SIG-M5 (cell line): ENCODE measurements around the gene ADARB1.
"Not testable (repeated sequence)": the region's sequence is repeated elsewhere in the genome, so short reads cannot be mapped to it uniquely, and the experiment has no call there.

Experiments used
- DNase-seq: peaks from one replicate; lab custom pipeline; 2025; lab: John Stamatoyannopoulos, UW

ADARB1 gene

DNA sequence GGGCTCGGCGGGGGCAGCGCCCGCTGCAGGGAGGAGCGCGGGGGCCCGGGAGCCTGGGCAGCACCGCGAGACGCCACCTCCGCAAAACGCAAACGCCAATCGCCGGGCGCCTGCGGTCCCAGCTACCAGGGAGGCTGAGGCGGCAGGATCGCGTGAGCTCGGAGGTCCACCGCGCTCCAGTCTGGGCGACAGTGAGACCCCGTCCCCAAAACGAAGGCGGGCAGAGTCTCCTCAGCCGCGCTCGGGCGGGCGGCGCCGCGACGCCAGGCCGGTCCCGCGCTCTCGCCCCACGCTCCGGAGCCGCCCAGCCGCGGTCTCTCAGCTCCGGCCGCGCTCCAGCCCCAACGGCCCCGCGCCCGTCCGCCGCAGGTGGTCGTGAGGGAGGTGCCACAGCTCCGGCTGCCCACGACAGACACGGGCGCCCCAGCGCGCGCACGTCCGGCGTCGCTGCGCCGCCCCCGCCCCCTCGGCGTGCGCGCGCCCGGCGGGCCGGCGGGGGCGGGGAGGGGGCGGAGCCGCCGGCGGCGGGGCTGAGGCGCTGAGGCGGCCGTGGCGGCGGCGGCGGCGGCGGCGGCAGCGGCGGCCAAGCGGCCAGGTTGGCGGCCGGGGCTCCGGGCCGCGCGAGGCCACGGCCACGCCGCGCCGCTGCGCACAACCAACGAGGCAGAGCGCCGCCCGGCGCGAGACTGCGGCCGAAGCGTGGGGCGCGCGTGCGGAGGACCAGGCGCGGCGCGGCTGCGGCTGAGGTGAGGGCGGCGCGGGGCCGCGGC, at the start of gene ADARB1:
TSS of gene ADARB1 (plus strand) at position 533 of the 770 bp plus-strand sequence. CDS start 97,077 bp downstream, outside the sequence.
- DNase-seq = no peak

- no peak for DNase-seq
These were observed 48.2 kb upstream of the ADARB1 start for GRCh38 chr21:45026066-45026745.

GRCh38 chr21:45026826-45027225, 47.6 kb upstream of the ADARB1 start:
- DNase-seq = no peak

DNA sequence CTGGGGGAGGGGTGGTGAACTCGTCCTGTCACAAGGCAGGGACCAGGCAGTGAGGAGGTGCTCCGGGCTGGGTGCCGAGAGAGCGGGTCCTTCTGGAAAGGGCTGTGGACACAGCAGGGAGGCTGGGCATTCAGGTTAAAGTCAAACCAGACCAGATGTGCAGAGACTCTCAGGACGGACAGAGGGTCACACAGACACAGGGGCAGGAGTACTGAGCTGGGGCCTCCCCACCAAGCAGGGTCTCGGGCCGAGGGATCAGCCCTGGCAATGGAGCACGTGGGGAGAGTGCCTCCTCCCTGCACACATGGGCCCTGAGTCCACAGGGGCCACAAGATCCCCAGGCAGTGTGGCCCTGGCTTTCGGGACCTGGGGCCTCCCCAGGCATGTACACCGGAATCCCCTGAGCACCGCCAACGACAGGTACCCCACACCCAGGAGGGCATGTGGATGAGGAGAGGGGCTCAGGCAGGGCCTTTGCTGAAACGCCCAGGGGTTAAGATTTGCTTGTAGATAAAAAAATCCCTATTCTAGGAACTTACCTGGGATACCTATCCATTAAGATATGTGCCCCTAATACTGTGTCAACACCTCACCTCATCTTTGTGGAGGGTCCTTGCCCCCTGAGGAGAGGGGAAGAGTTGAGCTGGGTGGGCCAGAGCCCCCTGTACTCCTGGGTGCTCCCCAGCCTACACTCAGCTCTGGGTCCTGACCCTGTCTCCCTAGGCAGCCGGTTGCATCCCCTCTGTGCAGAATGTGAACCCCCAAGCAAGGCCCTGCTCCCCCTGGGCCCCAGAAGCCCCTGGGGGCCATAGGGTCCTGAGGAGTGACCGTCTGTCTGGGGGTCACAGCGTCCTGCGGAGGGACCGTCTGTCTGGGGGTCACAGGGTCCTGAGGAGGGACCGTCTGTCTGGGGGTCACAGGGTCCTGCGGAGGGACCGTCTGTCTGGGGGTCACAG, 46.9 kb upstream of the ADARB1 start:
- DNase-seq = no peak

- not testable (repeated sequence) for DNase-seq
These were observed 45.7 kb upstream of the ADARB1 start for GRCh38 chr21:45028645-45029044.

GRCh38 chr21:45029298-45029947, 45.0 kb upstream of the ADARB1 start:
- DNase-seq = no peak

GRCh38 chr21:45029948-45030681, 44.3 kb upstream of the ADARB1 start:
- DNase-seq = no peak

DNA sequence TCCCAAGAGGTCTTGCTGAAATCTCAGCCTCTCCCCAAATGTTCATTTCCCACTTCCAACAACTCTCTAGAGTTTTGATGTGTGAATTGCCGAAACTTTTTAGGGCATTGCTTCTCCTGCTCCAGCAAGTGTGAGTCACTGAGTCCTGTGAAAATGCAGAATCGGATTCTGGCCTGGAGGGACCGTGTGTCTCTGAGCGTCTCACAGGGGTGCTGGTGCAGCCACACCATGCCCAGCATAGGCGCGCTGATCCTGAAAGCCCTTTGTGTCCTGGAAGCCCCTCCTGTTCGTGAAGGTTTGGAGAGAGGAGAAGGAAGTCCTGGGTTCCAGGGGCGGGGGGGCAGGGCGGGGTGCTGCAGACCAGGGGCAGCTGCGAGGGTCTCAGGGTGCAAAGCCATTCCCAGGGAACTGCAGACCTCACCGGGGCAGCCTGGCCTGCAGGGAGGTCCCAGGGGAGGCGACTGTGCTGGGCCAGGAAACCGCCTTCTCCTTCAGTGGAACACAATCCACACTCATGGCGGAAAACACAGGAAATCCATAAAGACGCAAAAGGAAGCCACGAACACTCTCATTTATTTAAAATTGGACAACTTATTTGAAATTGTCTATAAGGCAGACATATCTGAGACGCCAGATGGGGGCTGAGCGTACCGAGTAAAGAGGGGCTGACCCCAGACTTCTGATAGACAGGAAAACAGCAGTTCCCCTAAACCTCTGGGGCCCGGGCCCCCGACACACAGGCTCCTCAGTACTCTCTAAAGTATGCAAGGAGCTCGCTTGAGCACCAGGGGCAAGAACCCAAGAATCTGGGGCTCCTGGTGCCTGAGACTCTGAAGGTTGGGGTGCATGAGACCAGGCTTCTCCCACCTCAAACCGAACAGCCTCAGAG, 43.5 kb upstream of the ADARB1 start:
- DNase-seq = no peak

- no peak for DNase-seq
These were observed 42.7 kb upstream of the ADARB1 start for GRCh38 chr21:45031571-45032191.

GRCh38 chr21:45032332-45032731, 42.0 kb upstream of the ADARB1 start:
- no peak for DNase-seq

DNA sequence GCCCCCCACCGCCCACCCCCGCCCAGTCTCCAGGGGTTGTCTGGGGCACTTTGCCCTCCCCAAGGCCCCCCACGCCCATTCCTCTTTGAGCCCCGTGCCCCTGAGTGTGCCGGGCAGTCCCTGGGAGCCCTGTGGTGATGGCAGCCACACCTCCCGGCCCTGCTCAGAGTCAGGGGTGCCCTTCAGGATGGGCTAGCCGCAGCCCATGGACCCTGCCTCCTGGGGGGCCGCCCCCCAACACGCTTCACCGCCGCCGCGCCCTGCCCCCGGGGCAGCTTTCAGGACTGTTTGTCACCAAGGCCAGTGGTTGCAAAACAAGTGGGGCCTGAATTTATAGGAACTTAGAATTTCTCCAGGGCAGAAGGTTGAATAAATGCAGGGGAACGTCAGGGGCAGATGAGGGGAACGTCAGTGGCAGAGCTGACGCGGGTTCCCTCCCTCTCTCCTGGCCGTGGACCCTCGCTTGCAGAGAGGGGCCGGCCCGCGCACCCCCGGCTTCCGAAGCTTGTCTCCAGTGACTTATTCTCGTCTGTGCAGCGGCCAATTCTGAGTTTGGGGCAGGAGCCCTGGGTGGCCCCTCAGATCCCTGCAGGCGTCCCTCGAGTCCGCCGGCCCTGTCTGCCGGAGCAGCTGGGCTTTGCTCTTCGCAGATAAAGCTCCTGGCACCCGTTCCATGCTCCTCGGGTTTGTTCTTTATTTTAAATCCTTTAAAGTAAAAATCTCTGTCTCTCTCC, 41.2 kb upstream of the ADARB1 start:
- no peak for DNase-seq

DNA sequence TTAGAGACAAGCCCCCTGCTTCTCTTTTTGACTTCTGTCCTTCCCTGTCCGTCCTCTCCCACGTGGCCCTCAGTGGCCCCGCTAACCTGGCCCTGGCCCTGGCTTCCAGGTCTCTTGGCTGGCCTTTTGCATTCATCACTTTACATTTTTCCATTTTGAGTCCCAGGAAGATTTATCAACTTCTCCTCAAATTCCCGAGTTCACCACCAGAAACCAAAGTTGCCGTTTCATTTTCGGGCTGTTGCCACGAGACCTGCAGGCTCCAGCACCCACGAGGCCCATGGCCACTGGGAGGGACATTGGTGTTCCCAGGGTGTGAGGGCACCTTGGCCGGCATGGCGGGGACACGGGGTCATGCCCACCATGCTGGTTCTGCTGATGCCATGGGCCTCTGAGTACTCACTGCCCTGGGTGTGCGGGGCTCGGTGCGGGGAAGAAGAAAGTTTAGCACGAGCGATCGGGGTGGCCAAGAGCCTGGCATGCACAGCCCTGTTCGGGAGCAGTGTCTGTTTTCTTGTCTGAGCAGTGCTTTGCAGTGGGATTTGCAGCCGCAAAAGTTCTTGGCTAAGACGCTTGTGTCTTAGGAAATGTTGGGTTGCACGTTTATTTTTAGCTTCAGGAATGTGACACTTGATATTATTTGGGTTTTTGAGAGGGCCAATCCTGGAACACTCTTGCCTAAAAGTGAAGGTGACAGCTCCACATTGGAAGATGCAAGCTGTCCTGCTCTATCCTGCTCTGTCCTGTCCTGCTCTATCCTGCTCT, 40.4 kb upstream of the ADARB1 start:
- DNase-seq = no peak

GRCh38 chr21:45034556-45035476, 39.6 kb upstream of the ADARB1 start:
- DNase-seq = no peak

DNA sequence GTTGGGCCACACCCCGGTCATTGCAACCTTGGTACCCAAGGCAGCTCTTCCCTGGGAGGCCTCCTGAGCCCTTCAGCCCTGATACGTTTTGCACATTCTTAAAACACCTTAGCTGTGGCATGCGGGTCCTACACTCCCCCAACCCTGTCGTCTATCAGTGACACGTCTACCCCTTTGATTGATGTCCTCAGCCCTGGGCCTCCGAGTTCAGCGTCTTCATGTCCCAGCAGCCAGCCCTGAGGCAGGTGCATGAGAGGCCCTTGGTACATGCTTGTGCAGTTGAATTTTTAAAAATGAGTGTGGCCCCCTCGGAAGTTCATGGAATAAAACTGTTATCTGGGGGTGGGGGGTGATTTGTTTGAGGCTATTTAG, 38.9 kb upstream of the ADARB1 start:
- no peak for DNase-seq

DNA sequence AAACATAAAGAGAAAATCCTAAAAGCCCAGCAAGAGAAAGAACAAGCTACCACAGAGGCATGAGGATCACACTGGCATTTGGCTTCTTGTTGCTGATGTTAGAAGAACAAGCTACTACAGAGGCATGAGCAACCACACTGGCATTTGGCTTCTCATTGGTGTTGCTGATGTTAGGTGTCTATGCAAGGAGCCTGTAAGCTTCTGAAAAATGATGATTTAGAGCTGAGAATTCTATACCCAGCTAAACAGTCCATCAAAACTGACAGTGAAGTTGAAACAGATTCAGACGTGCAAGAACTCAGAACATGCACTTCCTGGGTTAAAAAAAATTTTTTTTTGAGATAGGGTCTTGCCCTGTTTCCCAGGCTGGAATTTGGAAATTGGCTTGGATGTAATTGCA, 37.8 kb upstream of the ADARB1 start:
- no peak for DNase-seq

DNA sequence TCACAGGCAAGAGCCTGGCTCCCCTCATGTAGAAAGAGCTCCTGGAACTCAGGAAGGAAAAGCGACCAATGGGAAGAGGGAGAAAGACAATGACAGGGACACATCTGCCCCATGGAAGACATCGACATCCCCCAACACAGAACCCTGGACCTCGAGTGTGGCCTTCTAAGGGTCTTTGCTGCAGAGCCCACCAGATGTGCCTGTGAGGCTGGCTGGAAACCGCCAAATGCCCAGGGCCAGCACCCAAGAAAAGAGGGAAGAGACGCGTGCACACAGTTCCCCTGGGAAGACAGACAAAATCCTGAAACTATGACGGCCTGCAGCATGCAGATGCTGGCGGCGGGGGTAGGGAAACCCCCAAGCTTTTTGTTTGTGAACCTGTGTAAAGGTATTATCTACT, 36.4 kb upstream of the ADARB1 start:
- no peak for DNase-seq
